ENCODE results near the gene IFIH1. TPM values are rescaled to one million over a fixed set of nuclear protein-coding genes. Genes with fewer than 3 reads are reported as not detected.

Gene IFIH1
- total RNA-seq, 1 donor from 2014 or later = 6.3 TPM

GRCh38 chr2:162312853-162313252 lies 5.6 kb downstream of the IFIH1 start:
- DNase-seq (ENCODE audit: low read depth in 2 of 2) = no peak

- no peak for DNase-seq (ENCODE audit: low read depth in 2 of 2)
Observed at GRCh38 chr2:162308747-162309503, 9.6 kb downstream of the IFIH1 start.

GRCh38 chr2:162305901-162306300 lies 12.6 kb downstream of the IFIH1 start:
- DNase-seq (ENCODE audit: low read depth in 2 of 2) = no peak

DNA sequence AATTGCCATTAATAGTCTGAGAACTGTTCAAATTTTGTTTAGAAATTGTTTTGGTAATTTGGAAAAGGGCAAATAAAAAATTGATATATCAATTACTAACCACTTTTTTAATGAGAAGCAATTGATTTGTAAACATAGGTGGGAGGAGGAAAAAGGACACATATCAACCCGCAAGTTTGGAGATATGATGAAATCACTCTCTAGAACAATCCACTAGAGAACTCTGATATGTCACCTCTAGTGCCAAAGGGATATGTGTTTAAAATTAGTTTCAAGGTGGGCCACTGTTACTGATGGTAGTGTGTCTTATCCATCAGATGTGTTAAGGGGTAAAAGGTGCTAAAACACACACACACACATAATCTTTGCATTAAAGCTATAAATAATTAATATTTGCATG lies 16.6 kb downstream of the IFIH1 start:
- DNase-seq (ENCODE audit: low read depth in 2 of 2) = no peak

DNA sequence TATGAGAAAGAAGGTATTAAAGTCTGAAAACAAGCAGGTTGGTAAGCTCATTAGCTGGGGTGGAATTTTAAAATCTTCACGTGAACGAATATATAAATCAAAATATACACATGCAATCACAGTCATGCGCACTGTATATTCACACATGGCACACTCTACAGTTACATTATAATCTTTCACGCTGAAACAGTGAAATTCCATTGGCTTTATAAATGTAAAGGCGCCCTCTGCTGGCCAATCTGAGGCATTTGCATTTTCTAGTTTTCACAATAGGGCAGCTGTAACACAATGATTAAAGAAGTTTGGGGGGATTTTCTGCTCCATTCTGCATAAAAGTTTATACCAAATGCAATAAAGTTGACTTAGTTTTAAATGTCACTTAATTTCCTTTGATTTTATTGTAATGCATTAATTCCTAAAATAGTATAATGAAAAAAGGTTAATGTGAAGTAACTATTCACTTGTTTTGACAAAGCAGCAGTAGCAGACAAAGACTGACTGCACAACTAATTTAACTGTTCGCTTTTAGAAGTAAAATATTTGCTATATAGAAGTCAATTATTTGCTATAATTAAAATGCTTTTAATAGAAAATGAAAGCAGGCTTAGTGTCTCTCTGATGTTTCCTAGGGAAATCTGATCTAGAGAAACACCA lies 17.2 kb downstream of the IFIH1 start:
- DNase-seq (ENCODE audit: low read depth in 2 of 2) = peak; percentile 73 to 83

DNA sequence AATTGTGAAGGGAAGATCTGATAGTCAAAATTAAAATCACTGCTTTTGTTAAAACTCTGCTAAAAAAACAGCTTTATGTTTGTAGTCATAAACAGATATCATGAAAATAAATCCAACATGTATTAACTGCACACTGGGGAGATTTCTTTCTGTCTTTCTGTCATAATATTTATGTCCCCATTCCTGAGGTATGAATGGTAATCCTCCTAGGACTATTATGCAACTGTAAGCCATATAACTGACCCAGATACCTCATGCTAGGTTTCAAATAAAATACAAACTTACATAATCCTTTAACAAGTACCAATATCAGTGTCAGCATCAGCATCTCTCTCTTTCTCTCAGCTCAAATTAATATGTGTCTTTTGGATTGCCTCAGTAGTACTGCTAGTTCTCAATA lies 18.2 kb downstream of the IFIH1 start:
- no peak for DNase-seq (ENCODE audit: low read depth in 2 of 2)

DNA sequence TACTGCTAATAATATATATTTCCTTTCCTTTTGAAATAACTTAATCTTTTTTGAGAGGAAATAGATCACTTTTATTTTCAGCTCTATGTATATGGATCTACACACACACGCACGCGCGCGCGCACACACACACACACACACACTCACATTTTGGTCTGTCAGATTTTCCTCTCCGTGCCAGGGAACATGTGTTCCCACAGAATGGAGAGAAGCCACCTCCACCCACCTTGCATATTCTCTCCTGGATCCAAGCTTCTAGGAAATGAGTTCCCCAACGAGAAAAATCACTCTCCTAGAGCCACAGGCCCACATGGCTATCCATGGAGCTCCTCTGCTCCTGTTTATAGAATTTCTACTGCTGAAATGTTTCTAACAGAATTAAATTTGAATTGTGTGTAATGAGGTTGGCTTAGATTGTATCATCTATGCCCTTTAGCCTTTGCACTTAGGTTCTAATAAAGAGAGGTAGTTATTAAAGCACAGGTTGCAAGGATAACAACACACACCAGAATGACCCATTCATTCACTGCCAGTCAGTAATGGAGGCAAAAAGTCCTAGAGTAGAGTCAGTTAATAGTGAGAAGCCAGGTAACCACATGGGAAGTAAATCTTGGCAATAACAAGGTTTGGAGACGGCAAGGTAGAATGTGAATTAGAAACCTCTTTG lies 19.7 kb downstream of the IFIH1 start:
- no peak for DNase-seq (ENCODE audit: low read depth in 2 of 2)

DNA sequence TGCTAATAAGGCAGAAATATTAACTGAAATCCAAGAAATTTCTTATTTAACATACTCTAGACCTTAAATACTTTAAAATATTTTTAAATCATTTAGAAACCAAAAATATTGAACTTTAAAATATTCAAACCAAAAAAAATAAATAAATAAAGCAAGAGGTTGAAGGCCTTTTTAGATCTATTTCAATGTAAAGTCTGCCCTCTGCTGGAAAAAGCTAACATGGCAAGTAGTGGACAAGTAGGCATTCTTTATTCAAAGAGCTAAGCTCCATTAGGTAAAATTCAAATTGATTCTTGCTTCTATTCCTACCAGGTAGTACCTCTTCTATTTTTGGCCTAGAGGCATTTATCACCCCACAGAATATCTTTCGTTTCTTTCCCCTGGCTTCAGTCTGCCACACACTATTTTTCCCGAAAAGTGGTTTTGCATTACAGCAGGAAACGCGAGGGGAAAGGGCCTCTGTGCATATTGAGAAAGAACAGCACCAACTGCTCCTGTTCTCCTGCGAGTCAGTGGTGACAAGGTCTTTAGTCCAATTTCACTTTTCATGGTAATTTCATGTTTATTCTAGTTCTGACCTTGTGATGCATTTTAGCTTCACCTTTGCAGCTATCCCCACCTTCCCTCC lies 20.4 kb downstream of the IFIH1 start:
- peak; percentile 77 to 85 for DNase-seq (ENCODE audit: low read depth in 2 of 2)

DNA sequence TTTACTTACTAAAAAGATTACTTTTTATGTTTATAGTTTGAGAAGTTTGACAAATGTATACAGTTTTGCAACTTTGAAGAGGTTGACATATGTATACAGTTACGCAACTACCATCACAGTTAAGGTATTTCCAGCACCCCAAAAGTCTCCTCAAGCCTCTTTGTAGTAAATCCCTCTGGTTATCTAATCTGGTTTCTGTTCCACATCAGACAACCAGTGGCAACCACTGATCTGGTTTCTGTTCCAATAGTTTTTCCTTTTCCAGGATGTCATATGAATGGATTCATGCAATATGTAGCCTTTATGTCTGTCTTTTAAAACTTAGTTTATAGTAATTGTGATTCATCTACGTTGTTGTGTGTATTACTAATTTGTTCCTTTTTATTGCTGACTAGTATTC lies 23.5 kb downstream of the IFIH1 start:
- DNase-seq (ENCODE audit: low read depth in 2 of 2) = no peak

- peak in 1 of 2 donors; percentile 65 for DNase-seq (ENCODE audit: low read depth in 2 of 2)
Observed at GRCh38 chr2:162293122-162293786, 25.2 kb downstream of the IFIH1 start.

GRCh38 chr2:162291748-162292147 lies 26.7 kb downstream of the IFIH1 start:
- no peak for DNase-seq (ENCODE audit: low read depth in 2 of 2)

DNA sequence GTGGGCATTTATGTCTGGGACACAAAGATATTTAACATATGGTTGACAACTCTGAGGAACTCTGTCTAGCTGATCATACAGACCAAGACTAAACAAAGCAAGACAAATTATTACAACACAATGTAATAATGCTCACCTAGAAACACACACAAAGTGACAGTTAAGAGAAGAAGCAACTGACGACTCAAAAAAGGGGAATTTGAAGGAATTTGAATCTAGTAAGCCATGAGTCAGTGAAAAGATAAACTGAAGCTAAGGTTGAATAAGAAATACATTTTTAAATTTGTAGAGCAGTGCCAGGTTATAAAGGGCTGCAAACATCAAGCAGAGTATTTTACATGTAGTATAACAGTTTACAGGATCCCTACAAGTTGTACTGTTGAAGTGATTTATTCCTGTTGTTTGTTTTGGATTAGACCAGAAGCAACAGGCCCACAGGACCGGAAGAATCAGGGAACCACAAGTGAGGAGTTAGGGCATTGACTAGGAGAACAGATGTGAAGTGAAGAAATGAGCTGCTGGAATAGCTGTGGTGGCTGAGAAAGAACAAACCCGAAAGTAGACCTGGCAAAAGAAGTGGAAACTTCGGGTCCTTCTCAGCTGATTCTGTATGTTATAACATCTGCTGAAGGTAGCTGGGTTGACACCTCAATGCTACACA lies 35.6 kb downstream of the IFIH1 start:
- DNase-seq (ENCODE audit: low read depth in 2 of 2) = no peak

GRCh38 chr2:162280654-162281053 lies 37.8 kb downstream of the IFIH1 start:
- DNase-seq (ENCODE audit: low read depth in 2 of 2) = no peak

GRCh38 chr2:162277381-162277780 lies 41.1 kb downstream of the IFIH1 start:
- DNase-seq (ENCODE audit: low read depth in 2 of 2) = no peak

DNA sequence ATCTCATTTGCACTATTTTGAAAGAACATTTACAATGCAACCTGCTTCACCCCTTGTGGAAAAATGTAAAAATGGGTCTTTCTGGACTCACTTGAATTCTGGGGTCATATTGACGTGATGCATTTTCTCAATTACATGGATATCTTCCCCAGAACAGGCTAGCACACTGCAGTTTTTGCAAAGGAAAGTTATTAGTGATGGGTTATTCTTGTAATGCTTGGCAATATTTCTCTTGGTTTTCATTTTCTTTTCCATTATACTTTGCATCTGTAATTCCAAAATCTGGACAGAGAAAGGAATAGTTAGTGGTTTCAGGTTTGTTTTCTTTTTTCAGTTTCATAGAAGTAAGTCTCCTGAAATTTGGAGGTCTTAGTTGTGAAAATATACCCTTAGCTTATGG lies 50.5 kb downstream of the IFIH1 start:
- DNase-seq (ENCODE audit: low read depth in 2 of 2) = no peak

DNA sequence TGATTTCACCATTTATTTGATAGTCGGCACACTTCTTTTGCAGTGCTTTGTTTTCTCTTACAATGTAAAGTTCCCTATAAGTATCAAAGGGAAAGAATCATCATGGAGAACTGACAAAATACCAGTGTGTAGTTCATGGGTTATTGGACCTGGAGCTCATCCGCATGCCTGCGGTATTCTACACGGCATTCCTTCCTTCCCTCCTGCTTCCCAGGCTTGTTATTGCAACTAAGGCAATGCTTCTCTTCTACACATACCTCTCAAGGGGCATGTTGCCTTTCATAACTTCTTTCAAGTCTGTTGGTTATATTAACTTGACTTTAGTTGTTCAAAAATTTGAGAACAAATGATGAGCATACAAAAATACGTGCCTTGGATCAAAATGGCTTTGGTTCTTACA lies 51.0 kb downstream of the IFIH1 start:
- no peak for DNase-seq (ENCODE audit: low read depth in 2 of 2)

- DNase-seq (ENCODE audit: low read depth in 2 of 2) = no peak
Observed at GRCh38 chr2:162266460-162266760, 52.1 kb downstream of the IFIH1 start.

DNA sequence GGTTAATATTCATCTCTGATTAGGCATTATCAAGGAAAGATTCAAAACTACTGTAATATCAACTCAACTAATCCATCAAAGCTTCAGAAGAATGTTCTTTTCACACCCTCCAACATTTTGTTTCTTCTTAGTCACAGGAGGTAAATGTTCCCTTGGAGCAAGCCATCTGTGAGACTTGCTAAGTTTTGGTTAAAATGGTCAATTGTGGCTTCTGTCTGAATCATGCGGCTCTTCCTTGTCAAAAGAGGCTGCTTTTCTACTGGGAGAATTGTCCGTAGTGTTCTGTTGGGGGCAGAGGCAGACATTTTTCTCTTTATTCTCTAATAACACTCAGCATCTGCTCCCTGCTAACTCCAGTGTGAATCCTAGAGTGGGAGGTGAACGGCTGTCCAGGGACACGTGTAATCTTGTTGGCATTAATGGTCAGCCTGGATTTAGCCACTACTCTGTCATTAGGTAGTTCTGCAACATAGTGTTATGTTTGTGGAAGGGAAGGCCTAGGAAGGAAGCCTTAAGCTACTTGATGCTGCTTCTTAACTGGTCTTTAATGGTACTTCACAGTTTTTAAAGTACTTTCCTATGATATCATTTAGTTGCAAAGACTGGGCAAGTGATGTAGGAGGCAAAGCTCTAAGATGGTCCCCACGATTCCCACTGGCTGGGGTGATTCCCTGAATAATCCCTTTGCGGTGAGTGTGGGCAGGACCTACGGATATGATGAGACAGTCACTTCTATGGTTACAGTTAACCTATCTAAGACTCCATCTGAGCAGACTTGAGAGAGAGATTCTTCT lies 52.6 kb downstream of the IFIH1 start:
- no peak for DNase-seq (ENCODE audit: low read depth in 2 of 2)

DNA sequence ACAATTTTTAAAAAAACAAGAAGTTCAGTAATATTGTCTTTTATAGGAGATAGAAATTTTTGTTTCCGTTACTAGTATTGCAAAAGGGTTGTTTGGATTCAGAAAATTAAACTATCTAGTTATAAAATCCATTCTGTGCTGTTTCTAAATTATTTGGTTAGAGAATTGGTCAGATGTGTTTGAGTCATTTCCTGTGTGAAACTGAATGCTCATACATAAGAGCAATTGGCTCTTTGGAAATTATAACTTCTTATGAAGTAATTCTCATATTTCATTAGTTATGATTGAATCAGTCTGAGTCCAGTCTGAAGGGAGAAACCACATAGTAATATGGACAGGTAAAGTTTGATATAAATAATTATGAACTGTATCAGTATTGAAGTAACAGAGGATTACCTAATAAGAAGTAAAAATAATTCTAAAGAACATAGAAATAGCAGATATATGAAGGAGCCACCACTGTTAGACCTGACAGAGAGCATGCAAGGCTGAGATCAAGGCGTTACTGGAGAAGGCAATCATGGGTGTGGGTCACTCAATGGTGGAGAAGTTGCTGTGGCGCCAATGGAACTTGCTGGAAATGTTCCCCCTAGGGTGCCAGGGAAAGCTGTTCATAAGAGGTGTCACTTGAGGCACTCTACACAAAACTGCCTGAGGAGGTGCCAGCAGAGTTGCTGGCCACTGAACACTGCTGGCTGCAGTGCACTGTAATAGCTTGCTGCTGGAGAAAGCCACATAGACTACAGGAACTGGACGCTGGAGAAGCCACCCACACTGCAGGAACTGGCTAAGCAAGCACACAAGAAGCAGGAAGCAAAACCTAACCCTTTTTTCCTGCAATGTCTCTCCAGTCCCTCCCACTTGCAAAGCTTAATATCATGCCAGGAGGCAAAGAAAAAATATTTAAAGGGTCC lies 57.2 kb downstream of the IFIH1 start:
- peak; percentile 19 to 80 for DNase-seq (ENCODE audit: low read depth in 2 of 2)
